ENCODE measurements around the gene PARD6B.
A peak's percentile ranks its signal among the peaks of the same experiment; 100 is the strongest.
"Not testable (repeated sequence)": the region's sequence is repeated elsewhere in the genome, so short reads cannot be mapped to it uniquely, and the experiment has no call there.

Gene PARD6B

GRCh38 chr20:50792708-50793574, 61.6 kb downstream of the PARD6B start:
- H3K9me3 ChIP-seq (ENCODE audit: insufficient read depth, low read depth, low read length) = no peaks in the 10 kb centered on the region
- no peaks in the 10 kb centered on the region for H3K79me2 ChIP-seq (ENCODE audit: insufficient read depth, low read length)
- H3K9me2 ChIP-seq (replicated peaks; ENCODE audit: low read depth, low read length) = no peaks in the 10 kb centered on the region
- H4K20me1 ChIP-seq (ENCODE audit: insufficient read depth, low read length, poor library complexity, severe bottlenecking) = no peaks in the 10 kb centered on the region
- H3K4me2 ChIP-seq (ENCODE audit: low read depth, low read length, poor library complexity, severe bottlenecking) = no peak overlapping the region
- H3K36me3 ChIP-seq (ENCODE audit: insufficient read depth, low read length) = no peaks in the 10 kb centered on the region
- H3K4me3 ChIP-seq (ENCODE audit: low read length, poor library complexity, severe bottlenecking) = no peak overlapping the region
- no peaks in the 10 kb centered on the region for H3F3A ChIP-seq (ENCODE audit: low read depth)
- H3K9ac ChIP-seq (ENCODE audit: low read depth, low read length, poor library complexity, severe bottlenecking) = no peak overlapping the region
- H2AFZ ChIP-seq (ENCODE audit: low read length) = no peak overlapping the region
- peaks cover 8% of the 10 kb centered on the region for H3K4me1 ChIP-seq (ENCODE audit: insufficient read depth, low read length, poor library complexity, severe bottlenecking)
- TF ChIP-seq CTCF (conservative IDR thresholded peaks at IDR 0.05; ENCODE audit: low read length) (no peak), EZH2phosphoT487 (IDR thresholded peaks at IDR 0.05; ENCODE audit: borderline replicate concordance) (no peak)
- H3K27me3 ChIP-seq (ENCODE audit: insufficient read depth, low read length, poor library complexity, severe bottlenecking) = no peaks in the 10 kb centered on the region

GRCh38 chr20:50793575-50794016, 62.2 kb downstream of the PARD6B start:
- H3K9me2 ChIP-seq (replicated peaks; ENCODE audit: low read depth, low read length); H3K9me3 ChIP-seq (ENCODE audit: insufficient read depth, low read depth, low read length): not testable (repeated sequence)

GRCh38 chr20:50794181-50794845, 62.9 kb downstream of the PARD6B start:
- H3K9me3 ChIP-seq (ENCODE audit: insufficient read depth, low read depth, low read length) = no peaks in the 10 kb centered on the region
- no peaks in the 10 kb centered on the region for H3K27me3 ChIP-seq (ENCODE audit: insufficient read depth, low read length, poor library complexity, severe bottlenecking)
- peak overlapping the region; percentile 98 for H3K4me3 ChIP-seq (ENCODE audit: low read length, poor library complexity, severe bottlenecking)
- TF ChIP-seq EZH2phosphoT487 (IDR thresholded peaks at IDR 0.05; ENCODE audit: borderline replicate concordance) = no peak
- TF ChIP-seq CTCF (conservative IDR thresholded peaks at IDR 0.05; ENCODE audit: low read length) = no peak
- H3K4me2 ChIP-seq (ENCODE audit: low read depth, low read length, poor library complexity, severe bottlenecking) = peak overlapping the region; percentile 65
- no peaks in the 10 kb centered on the region for H3F3A ChIP-seq (ENCODE audit: low read depth)
- peak overlapping the region; percentile 72 for H2AFZ ChIP-seq (ENCODE audit: low read length)
- no peaks in the 10 kb centered on the region for H3K9me2 ChIP-seq (replicated peaks; ENCODE audit: low read depth, low read length)
- no peaks in the 10 kb centered on the region for H4K20me1 ChIP-seq (ENCODE audit: insufficient read depth, low read length, poor library complexity, severe bottlenecking)
- peaks cover 8% of the 10 kb centered on the region for H3K4me1 ChIP-seq (ENCODE audit: insufficient read depth, low read length, poor library complexity, severe bottlenecking)
- no peaks in the 10 kb centered on the region for H3K36me3 ChIP-seq (ENCODE audit: insufficient read depth, low read length)
- no peaks in the 10 kb centered on the region for H3K79me2 ChIP-seq (ENCODE audit: insufficient read depth, low read length)
- no peak overlapping the region for H3K9ac ChIP-seq (ENCODE audit: low read depth, low read length, poor library complexity, severe bottlenecking)

More at GRCh38 chr20:50793575-50794016, 62.2 kb downstream of the PARD6B start:
- H3K79me2 ChIP-seq (ENCODE audit: insufficient read depth, low read length); H3K9ac ChIP-seq (ENCODE audit: low read depth, low read length, poor library complexity, severe bottlenecking); H4K20me1 ChIP-seq (ENCODE audit: insufficient read depth, low read length, poor library complexity, severe bottlenecking); H3K4me1 ChIP-seq (ENCODE audit: insufficient read depth, low read length, poor library complexity, severe bottlenecking); H3K4me2 ChIP-seq (ENCODE audit: low read depth, low read length, poor library complexity, severe bottlenecking); H3K4me3 ChIP-seq (ENCODE audit: low read length, poor library complexity, severe bottlenecking); H3K36me3 ChIP-seq (ENCODE audit: insufficient read depth, low read length); H3F3A ChIP-seq (ENCODE audit: low read depth); H2AFZ ChIP-seq (ENCODE audit: low read length); H3K27me3 ChIP-seq (ENCODE audit: insufficient read depth, low read length, poor library complexity, severe bottlenecking): not testable (repeated sequence)
- TF ChIP-seq CTCF (conservative IDR thresholded peaks at IDR 0.05; ENCODE audit: low read length) = peak; percentile 60

Measured in Loucy (cell line).